Coronary artery (tissue), 2 donors: ENCODE data around the gene LEMD1.

Source experiments
- DNase-seq: peaks from one replicate; pipeline ENCODE4 v3.0.0-alpha.2; 2017; ENCODE audit warnings: low spot score
- H3K27ac ChIP-seq, 2 donors: fragments of 200-600 bp; sonication (generic); one replicate each; pipeline ENCODE4 v1.5.1; 2016 to 2019
- H3K4me3 ChIP-seq: fragments of 200-600 bp; sonication (generic); 2 replicates; pipeline ENCODE4 v1.5.1; 2016; ENCODE audit warnings: mild to moderate bottlenecking, moderate library complexity
- TF ChIP-seq, protein P1 (sequence below): fragments of 200-600 bp; sonication (generic); IDR thresholded peaks from one replicate; pipeline ENCODE4 v1.5.1; 2019; ENCODE audit warnings: antibody characterized with exemption

LEMD1 gene, protein sequence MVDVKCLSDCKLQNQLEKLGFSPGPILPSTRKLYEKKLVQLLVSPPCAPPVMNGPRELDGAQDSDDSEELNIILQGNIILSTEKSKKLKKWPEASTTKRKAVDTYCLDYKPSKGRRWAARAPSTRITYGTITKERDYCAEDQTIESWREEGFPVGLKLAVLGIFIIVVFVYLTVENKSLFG

DNA sequence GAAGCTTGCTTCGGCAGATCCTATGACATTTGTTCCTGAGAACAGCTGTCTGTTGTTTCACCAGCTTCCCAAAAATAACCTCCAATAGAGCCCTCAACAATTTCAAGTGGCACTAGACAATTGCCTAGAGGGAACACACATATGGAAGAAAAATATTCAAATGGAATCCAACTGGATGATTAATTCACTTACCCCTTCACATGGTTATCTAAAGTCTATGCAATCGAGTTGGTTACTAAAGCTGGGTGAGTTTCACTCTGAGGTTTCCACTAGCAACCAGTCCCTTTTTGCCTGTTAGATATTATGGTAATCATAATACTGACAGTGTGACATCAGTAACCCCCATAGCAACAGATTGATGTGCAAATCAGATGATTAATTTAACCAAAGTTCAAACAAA, at the start of gene LEMD1:
LEMD1 (minus strand) TSS at position 259 of the 400 bp plus-strand sequence. CDS start 1,520 bp downstream, outside the sequence.
- H3K4me3 ChIP-seq, result no peak within 1 kb of the TSS
- TF ChIP-seq, protein P1, sequence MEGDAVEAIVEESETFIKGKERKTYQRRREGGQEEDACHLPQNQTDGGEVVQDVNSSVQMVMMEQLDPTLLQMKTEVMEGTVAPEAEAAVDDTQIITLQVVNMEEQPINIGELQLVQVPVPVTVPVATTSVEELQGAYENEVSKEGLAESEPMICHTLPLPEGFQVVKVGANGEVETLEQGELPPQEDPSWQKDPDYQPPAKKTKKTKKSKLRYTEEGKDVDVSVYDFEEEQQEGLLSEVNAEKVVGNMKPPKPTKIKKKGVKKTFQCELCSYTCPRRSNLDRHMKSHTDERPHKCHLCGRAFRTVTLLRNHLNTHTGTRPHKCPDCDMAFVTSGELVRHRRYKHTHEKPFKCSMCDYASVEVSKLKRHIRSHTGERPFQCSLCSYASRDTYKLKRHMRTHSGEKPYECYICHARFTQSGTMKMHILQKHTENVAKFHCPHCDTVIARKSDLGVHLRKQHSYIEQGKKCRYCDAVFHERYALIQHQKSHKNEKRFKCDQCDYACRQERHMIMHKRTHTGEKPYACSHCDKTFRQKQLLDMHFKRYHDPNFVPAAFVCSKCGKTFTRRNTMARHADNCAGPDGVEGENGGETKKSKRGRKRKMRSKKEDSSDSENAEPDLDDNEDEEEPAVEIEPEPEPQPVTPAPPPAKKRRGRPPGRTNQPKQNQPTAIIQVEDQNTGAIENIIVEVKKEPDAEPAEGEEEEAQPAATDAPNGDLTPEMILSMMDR, result no peak
- H3K27ac ChIP-seq, result no peak within 1 kb of the TSS
- DNase-seq, result no peak

DNA sequence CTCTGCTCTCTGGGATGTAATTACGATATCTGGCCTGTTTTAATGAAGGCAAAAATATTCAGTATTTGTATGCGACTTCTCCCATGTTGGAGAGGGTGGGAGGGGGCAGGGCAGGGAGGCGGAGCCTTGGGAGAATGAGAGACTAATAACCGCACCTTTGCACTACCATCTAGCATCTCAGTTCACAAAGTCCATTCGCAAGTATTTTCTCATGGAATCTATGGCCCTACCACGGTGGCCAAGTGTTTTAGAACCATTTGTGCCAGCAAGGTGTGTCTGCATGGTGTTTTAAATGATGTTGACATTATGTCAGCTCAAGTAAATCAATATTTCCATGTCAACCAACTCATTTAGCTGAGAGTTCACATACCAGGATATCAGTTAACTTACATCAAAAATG, 48.3 kb upstream of the LEMD1 start:
- TF ChIP-seq, protein P1, result no peak
- H3K4me3 ChIP-seq, result no peak overlapping the region
- no peak for DNase-seq
- no peak overlapping the region for H3K27ac ChIP-seq

DNA sequence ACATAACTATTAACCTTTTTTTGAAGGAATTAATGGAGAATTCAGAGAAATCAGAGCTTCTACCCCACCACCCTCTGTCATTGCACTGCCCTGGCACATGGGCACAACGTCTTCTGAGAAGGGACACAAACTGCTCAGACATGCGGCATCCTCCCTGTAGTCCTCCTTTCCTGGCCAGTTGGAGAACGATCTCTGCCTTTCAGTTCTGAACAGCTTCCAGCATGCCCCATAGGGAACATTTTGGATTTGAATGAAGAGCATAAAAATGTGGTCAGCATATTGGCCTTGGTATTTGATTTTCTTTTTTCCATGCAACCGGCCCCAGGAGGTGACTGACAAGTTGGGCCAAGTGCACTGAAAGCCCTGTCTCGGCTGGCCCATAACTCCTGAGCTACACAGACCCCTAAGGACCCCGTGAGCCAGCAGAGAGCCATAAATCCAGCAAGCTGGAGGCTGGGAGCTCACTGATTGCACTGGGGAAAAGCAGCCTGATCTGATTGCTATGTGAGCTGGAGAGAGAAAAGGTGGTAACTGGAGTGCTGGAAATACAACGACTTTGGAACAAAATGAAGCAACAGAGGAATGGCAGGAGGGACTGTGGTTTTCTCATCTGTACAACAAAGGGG, 44.9 kb upstream of the LEMD1 start:
- Histone ChIP-seq H3K4me3 (no peak overlapping the region), H3K27ac (no peak overlapping the region)
- no peak for DNase-seq
- TF ChIP-seq, protein P1, result no peak

DNA sequence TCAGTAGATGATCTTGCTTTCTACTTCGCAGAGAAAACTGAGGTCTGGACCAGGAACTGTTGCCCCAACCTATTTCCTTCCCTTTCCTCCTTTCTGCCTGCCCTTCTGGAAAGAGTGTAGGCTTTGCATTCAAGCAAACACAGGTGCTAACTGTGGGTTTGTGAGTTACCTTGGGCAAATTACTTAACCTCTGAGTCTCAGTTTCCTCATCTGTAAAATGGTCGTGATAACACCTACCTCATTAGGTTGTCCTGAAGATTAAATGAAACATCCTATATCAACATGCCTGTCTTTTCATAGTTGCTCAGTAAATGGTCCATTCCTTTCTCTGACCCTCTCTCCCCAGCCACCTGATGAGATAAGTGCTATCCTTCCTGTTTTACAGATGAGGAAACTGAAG, 43.5 kb upstream of the LEMD1 start:
- Histone ChIP-seq H3K27ac (no peak overlapping the region), H3K4me3 (no peak overlapping the region)
- TF ChIP-seq, protein P1, result no peak
- DNase-seq, result no peak

DNA sequence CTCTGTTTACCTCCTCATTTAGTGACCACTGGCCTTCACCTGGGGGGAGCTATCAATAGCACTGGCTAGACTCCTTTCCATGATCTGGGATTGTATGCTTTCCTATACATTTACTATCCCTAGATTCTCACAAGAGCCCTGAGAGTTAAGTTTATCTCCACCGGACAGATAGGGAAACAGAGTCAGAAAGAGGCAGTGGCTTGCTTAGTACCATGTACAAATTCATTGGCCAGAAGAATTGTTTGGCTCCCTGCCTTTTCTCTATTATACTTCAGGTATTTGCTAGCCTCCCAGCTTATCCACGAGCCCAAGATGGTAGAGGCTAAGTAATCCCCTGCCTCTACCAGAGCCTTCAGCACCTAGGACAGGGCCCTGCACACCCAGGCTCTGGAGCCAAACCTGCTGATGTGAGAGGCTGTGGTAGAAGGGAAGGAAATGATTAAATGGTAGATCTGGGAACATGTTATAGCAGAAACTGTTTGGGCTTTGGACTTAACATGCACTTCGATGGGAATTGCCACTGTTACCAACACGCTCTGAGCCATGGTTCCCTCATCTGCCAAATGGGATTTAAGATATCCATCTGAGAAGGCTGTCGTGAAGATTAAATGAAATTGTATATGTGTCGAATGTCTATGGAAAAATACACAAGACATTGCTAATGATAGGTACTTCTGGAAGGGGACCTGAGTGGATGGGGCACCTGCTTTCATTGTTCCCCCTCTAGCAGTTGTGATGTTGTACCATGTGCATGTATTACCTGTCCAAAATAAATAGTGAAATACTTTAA, 37.1 kb upstream of the LEMD1 start:
- H3K27ac ChIP-seq, result no peak overlapping the region
- TF ChIP-seq, protein P1, result no peak
- no peak for DNase-seq
- no peak overlapping the region for H3K4me3 ChIP-seq

DNA sequence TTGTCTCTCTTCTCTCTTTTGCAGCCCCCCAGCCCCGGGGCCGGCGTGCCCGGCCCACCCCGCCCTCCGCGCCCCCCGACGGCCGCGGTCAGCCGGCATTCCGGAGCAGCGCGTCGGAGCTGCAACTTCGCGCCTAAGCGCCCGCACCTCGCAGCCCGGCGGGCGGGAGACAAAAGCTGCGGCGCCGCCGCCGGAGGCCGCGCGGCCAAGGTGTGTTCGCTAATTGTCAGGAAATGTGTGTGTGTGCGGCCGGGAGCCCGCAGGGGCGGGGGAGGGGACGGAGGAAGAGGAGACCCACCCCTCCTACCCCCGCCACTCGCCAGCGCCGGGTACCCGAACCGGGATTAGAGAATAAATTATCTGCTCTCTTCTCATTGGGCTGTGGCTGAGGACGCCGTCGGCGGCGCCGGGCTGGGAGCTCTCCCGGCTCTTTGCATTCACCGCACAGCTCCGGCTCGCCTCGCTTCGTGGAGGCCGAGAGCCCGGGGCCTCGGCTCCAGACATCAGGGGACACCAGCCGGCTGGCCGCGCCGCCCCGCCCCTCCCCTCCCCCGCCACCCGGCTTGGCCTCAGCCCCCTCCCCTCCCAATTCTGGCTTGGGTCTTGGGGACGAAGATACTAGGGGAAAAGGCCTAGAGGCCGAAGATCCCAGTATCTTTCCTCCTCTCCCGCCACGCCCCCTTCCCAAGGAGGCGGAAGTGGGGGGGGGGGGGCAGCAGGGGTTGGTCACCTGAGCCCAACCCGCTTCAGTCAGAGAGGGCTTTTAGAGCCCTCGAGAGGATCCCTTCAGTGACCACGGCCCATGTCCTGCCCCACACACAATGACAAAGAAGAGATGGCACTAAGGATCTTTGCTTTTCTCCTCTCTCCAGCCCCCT, 35.3 kb upstream of the LEMD1 start:
- peak overlapping the region; percentile 53 for H3K4me3 ChIP-seq
- H3K27ac ChIP-seq, result no peak overlapping the region
- DNase-seq, result no peak
- TF ChIP-seq, protein P1, result no peak
